ENCODE results near the gene MAP3K2. TPM values are rescaled to one million over a fixed set of nuclear protein-coding genes. Genes with fewer than 3 reads are reported as not detected.

MAP3K2 gene
- total RNA-seq, 1 donor from 2014 or later = 48.9 TPM

Small RNA genes lying within 50 kb of the gene (microRNA-seq; reads per million reads assigned to microRNA genes)
- not detected for gene MIR4783

Other genes starting within 250 kb of the MAP3K2 start
- 0.45 and 0.62 TPM in 2 replicates for gene CYP27C1, start 167.7 kb downstream of the MAP3K2 start, total RNA-seq
- gene ERCC3, start 93.8 kb downstream of the MAP3K2 start, total RNA-seq = 34.7 and 34.9 TPM in 2 replicates
- gene PROC, start 30.5 kb upstream of the MAP3K2 start, total RNA-seq = not detected in 2 replicates
- 56.3 and 71.7 TPM in 2 replicates for gene IWS1, start 138.5 kb upstream of the MAP3K2 start, total RNA-seq
- gene MYO7B, start 147.7 kb upstream of the MAP3K2 start, total RNA-seq = 0.16 TPM in 1 of 2 replicates, not detected in the other